NCI-H2171 (cell line): ENCODE measurements around the gene RBM38.

Experiments used
- DNase-seq: peaks from one replicate; lab custom pipeline; 2025; lab: John Stamatoyannopoulos, UW

RBM38 gene

DNA sequence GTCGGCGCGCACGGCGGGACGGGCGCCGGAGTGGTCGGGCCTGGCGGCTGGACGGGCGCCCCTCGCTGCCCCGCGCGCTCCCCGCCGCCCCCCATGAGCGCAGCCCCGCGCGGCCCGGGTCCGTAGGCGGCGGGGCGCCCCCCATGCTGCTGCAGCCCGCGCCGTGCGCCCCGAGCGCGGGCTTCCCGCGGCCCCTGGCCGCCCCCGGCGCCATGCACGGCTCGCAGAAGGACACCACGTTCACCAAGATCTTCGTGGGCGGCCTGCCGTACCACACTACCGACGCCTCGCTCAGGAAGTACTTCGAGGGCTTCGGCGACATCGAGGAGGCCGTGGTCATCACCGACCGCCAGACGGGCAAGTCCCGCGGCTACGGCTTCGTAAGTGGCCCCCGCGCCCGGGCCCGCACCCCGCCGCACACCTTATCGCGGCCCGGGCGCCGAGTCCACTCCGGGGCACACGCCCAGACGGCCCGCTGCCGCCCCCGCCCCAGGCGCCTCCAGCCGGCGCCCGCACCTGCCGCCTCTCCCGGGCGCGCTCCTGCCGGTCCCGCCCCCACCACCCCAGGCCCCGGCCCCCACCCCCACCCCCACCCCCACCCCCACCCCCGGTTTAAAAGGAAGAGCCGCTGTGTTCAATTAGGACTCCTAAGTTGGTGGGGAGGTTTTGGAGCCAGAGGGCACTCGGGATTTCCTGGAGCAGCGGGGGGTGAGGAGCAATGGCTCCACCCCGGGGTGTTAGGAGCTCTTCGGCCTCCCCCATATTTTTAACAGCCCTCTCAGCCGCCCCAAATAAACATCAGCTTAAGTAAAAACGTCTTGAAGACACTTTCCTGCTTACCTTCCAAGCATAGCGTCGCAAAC lies 474 bp downstream of the RBM38 start:
- no peak for DNase-seq

DNA sequence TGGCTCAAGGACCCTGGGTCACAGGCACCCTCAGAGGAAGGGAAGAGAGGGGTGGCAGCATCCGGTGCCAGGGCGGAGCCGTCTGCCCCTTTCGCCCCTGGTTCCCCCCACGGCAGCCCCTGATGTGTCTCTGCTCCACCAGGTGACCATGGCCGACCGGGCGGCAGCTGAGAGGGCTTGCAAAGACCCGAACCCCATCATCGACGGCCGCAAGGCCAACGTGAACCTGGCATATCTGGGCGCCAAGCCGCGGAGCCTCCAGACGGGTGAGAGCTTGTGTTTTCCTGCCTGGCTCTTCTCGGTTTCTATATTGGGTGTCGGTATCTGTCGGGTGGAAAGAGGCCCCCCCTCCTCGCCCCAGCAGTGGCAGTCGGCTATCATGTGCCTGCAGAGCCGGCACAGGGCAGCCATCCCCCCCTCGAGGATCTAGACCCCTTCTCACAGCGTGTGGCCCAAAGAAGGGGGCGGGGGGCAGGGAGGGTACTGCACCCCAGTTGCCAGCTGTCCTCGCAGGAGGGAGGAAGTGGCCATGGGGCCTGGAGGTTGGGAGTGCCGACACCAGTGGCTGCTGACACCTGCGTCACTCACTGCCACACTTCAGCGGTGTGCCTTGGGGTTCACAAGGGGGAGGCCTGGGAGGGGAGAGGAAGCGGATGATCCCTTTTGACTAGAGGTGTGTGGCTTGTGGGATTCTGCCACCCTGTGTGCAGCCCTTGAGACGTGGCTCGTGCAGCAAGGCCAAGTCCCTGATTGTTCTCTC lies 1.5 kb downstream of the RBM38 start:
- no peak for DNase-seq

DNA sequence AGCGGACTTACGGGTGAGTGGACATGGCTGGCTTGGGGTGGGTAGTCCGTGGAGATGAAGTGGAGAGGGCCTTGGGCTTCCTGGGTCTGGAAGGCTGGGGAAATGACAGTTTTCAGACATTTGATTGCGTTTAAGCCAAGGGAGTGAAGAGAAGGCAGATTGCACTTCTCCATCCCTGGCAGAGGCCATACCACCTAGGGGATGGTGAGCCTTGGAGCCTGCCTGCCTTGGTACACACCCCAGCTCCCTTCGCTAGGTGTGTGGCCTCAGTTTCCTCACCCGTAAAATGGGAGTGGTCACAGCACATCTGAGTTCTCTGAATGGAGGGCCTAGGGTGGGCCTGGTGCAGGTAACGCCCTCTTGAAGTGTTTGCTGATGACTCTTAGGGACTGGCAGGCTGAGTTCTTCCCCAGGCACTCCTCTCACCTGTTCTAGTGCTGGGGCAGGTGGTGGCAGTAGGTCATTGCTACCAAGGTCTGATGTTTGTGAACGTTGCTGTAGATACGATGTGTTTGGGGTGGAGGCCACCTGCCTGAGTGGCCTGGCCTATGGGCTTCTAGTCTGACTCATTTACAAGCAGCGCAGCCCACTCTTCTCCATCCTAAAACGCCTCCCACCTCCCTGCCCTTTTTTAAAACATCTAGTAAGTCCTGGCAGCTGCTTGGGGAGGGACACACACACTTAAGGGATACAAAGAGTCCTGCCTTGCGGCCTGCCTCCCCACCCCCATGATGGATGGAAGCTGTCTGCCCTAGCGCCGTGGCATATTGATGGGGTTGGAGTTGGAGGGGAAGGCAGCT lies 2.3 kb downstream of the RBM38 start:
- no peak for DNase-seq

DNA sequence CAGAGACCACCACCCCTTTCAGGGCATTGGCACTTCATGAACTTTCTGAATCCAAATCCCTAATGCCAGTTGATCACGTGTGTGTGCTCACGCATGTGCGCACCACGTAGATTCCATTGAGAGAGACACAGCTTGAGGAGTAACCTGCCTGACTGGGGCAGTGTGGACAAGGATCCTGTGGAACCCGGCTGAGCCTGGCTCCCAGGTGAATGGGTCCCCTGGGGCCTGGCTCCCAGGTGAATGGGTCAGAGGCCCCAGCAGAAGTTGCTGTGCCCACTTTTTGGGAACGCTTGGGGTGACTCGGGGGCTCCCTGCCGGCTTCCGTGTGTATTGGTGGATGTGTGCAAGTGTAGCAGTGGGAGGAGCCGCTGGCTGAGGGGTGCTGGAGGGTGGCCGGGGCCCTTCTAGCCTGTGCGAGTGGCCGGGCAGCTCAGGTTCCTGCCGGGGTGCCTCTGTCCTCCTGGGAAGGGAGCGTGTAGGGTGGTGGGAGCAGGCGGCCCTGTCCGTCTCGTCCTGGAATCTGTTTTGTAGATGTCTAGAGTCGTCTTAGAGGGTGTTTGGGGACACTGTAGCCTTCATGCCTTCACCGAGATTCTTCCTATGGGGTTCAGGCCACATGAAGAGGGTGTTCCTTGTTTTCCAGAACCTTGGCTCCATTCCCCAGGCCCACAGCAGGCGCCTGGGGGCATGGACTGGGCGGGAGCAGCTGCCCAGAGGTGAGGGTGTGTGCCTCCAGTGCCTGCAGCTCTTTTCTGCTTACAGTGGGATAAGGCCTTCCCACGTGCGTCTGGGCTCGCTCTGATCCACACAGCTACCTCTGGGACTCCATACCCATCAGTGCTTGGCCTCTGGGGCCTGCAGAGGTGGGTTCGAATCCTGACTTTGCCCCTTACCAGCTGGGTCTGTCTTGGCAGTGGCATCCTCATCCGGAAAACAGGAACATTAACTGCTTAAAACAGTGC lies 3.2 kb downstream of the RBM38 start:
- no peak for DNase-seq

DNA sequence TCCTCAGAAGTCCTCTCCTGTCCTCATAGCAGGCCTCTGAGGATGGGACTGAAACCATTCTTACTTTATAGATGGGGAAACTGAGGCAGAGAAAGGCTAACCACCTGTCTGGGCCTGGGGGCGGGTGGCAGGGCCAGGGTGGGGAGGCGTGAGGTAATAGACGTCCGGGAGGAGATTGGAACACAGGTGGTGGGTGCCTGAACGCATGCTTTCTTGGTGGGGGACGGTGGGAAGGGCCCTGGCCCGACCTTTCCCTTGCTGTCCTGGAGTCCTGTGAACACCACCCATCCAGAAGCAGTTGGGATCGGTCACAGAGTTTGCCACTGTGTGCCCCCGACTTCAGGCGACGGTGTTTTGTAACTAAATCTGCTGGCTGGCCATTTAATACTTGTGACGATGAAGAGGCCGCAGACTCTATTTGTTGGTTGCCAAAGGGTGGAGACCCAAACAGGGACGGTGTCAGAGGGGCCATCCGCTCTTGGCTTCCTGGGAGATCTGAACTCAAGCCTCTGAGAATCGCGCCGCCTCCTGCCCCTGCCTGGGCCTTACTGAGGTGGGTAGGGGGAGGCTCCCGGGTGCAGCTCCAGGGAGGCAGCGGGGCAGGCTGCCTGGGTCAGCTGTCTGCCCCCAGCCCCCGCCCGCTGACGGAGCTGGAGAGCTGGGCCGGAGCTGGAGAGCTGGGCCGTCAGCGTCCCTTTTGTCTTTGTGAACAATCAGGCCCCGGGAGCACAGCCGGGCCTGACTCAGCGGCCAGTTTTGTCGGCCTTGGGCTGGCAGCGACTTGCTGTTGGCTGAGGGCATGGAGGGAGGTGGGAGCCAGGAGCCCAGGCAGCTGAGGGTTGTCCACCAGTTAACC lies 4.1 kb downstream of the RBM38 start:
- DNase-seq, result no peak

DNA sequence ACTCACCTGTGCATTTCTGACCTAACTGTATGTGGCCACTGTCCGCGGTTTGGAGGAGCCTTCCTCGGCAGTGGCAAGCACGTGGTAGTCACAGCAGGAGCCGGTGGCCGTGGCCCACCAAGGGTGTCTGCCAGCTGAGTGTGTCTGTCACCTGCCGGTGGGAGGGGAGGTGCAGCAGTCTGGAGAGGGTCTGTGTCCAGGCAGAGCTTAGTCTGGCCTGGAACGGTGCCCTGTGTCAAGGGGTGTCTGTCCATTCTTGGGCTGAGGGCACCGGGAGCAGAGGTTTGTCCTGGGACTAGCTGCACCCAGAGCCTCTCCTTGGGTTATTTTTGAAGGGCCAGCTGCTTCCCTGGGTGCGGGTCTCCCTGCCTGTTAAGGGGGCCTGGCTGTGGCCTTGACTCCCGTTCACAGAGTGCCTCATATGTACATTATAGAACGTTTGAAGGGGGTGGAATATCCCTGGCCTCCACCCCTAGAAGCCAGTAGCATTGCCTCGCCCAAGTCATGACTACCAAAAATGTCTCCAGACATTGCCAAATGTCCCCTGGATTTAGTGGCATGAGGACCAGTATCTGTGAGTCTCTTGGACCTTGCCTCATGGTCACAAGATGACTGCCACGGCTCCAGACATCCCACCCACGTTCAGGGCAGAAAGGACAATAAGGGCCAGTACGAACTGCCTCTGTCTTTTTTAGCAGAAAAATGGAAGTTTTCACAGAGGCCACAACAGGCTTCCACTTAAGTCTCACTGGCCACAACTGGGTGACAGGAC lies 5.2 kb downstream of the RBM38 start:
- no peak for DNase-seq

DNA sequence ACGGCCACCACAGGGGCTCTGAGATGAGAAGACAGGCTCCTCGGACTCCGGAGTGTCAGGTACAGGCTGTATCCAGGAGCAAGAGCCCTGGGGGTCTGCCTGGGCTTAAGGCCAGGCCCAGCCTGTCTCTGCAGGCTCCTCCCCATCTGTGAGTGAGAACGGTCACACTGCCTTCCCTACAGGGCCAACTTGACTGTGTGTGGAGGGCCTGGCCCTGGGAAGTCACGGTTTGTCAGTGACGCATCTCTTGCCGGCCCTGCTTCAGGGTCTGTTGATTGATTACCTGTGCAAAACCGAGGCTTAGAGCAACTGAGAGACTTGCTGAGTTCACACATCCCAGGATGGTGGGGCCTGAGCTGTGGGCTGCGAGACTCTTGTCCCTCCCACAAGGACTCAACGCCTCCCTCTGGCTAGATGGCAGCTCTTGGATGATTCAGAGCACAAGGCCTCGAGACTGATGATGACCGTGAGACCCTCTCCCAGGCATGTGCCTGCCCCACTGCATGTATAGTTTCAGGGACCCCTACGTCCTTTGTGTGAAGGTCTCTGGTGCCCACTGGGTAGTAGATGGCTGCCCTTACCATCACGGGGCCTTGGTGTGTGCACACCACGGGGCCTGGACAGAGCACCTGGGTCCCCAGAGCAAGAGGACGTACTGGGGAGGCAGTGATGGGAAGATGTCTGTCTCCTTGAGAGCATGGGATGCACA lies 5.9 kb downstream of the RBM38 start:
- no peak for DNase-seq

DNA sequence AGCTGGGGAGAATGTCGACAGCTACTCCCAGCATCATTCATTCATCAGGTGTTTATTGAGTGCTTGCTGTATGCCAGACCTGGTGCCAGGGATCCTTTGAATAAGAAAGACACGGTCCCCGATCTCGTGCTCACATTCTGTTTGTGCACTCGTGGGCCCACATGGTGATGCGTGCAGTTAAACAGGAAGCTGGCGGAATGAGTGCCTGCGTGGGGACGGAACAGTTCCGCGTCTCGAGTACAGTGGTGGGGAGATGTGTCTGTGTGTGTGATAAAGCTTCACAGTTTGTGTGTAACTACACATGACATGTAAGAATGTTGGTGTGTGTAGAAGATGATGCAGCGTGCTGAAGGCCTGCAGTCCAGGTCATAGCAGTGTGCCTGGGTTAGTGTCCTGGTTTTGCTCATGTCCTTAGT lies 6.5 kb downstream of the RBM38 start:
- no peak for DNase-seq

DNA sequence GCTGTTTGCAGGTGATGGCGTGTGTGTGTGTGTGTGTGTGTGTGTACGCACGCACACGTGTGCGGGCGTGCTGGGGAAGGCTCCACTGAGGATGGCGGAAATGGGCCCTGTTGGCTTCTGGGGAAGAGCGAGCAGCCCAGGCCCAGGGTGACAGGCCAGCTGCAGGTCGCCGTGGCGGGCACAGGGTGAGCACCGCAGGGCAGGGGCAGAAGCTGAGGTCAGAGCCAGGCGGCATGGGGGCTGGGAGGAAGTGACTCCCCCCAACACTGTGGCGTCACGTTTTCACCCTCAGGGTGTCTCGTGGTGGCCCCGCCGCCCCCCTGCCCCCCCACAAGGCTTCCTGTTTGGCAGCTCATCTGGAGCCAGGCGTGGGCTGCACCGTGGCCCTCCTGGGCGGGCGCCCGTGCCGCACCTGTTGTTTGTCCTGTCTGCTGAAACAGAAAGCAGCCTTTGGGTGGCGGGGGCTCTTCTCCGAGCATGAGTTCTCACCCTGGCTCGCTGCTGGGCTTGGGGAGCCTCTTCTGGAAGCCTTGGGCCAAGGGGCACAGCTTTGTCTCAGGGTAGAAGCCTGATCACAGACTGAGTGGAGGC lies 7.1 kb downstream of the RBM38 start:
- DNase-seq, result no peak

DNA sequence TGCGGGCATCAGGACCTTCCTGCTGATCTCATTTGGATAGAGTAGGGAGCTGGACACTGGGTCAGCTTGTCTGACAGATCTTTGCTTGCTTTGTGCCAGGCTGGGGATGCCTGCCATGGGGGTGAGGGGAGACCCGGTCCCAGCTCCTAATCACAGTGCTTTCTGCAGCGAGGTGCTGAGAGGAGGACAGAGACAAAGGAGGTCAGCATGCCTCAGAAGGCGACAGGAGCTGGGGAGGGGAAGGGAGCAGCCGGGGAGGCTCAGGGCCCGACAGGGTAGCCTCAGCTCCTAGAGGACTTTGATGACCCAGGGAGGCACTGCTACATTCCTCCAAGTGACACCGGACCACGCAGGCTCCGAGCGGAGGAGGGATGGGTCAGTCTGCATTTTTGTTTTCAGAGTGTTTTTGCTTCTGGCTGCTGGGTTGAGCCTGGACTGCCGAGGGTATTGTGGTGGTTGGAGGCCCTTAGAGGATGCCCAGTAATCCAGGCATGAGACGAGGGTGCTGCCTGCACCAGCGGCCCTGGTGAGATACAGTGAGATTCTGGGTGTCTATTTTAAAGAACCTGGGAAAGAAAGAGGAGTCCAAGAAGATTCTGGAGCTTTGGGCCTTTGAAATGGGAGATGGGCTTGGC lies 7.8 kb downstream of the RBM38 start:
- DNase-seq, result no peak

DNA sequence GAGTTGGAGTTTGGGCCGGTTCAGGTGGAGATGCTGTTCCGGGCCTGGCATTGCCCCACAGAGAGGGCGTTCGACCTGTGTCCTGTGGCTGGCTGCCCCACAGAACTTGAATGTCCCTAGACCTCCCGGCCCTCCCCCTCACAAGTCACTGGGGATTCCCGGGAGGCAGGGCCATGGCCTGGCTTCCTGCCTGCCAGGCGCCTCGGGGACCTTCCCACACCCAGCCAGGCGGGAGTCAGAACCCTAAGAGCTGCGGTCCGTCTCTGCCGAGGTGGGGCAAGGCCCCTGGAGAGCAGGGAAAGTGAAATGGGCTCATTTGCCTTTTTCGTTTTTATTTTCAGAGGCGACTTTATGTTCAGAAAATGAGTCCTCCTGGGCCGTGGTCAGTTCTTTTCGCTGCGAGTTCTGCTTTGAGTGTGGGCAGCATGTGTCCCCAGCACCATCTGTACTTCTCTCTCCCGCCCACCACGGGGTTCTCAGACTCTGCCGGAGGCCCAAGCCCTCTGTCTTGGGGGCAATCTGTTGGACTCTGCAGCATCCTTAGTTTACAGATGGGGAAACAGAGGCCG lies 8.5 kb downstream of the RBM38 start:
- DNase-seq, result no peak

DNA sequence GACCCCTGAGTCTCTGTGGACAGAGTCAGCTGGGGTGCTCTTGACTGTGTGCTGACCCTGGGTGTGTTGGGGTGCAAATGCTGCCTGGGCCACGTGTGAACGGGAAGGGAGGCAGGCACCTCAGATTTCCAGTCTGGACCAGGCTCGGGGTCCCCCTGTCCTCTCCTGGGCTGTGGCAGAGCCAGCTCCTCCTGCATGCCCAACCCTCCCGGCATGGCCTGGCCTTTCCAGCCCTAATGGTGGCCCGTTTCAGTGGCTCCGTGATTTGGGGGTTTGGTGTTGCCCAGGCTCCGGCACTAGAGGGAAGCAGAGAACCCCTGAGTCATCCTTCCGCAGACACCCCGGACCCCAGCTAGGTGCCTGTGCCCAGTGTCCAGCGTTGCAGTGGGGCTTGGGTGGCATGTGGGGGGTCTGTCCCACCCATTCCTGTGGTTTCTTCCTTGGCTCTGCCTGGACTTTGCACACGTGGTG lies 9.1 kb downstream of the RBM38 start:
- DNase-seq, result no peak

DNA sequence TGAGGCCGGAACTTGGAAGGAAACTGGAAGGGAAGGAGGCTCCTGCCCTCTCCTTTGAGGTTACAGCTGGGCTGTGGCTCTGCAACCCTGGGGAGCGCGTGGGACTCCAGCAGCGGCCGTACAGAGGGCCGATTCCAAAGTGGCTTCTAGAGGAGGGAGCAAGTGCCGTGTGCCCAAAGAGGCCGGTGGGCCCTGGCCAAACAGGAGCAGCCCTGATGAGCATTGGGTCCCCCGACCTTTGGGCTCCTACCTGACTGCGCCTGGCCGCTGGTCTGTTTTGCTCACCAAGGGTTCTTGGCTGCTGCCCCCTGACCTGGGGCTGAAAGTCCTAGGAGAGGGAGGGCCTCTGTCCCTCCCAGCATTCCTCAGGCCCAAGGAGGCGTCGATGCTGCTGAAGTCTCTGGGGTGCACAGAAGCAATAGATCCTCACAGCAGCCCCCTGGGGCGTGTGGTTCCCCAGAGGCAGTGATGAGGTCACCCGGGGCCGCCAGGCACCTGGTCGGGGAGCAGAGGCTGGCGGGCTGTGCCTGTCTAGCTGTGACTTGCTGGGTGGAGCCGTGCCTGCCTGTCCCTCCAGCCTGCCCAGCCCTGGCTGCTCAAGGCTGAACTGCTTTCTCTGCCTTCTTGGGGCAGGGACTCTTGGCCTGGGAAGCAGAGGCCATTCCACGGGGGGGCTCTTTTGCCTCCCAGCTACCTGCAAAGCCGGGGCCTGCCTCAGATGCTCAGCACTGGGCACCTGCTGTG lies 9.8 kb downstream of the RBM38 start:
- no peak for DNase-seq

DNA sequence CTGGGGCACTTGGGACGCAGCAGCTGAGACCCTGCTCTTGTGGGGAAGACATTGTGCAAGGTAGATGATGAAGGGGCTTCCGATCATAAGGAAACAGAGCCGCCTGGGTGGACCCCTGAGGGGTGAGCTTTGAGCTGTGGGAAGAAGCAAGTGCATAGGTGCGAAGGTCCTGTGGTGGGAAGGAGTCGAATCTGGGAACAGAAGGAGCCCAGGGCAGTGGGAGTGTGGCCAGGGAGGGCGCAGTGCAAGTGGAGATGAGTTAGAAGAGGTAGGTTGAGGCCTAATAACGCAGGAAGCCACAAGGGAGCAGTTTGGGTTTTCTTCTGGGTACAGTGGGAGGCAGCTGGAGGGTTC lies 10.3 kb downstream of the RBM38 start:
- DNase-seq, result no peak

DNA sequence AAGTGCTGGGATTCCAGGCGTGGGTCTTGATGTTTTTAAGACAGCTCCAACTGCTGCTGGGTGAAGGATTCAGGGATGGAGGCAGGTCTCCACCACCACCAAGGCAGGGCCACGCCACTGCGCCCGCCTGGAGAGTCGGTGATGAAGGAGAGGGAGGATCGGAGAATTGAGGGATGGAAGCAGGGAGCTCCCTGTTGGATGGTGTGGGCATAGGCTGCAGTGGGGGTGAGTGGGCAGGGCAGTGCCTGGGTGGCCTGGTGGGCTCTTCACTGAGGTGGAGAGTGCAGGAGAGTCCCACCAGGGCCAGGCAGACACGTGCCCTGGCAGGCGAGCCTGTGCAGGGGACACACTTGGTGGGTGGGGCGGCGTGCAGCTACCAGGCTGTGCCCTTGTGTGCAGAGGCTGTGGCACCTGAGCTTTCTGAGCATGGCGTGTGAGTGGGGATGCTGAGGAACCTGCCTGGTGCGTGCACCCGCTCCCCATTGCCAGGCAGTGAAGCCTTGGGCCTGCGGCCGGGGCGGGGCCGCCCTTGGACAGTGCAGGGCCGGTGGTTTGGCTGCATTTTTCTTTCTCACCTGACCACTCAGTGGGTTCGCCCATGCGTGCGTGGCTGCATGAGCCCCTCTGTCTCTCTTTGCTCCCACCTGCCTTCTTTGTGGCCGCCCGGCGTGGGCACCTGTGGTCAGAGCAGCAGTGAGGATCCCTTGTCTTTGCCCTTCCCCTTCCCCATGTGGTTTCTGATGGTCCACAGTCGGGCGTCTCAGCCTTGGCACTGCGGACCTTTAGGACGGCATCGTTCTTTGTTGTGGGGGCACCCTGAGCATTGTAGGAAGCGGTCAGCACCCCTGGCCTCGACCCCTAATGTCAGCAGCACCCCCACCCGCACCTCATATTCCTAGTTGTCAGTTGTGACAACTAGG lies 11.3 kb downstream of the RBM38 start:
- no peak for DNase-seq

DNA sequence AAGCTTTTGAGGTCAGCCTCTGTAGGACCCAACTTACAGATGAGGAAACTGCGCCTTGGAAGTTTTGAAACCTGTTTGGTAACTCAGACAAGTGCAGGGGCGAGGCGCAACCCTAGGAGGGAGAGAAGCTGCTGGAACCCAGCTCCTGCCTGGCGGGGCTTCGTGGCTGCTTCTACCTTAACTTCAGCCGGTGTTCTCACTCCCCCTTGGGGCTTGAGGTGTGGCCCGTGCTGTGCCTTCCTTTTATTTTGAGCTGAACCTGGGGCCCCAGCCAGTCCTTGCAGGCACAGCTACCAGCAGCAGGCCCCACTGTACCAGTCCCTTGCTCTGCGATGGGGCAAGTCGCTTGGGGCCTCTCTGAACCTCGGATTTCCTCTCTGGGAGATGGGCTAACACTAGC lies 12.0 kb downstream of the RBM38 start:
- no peak for DNase-seq
